IMR-90 (cell line): Measurements from ENCODE around the gene THY1.

Experiments used
- CTCF ChIP-seq: conservative IDR thresholded peaks from 2 replicates; pipeline ENCODE4 v1.5.1; 2012; ENCODE audit warnings: mild to moderate bottlenecking, low read depth, low read length, improper control_type of control experiment
- USF2 ChIP-seq: fragments of 150-350 bp; IDR thresholded peaks from 2 replicates; pipeline ENCODE4 v1.6.1; 2017; ENCODE audit warnings: mild to moderate bottlenecking, antibody characterized with exemption, low read length, low read depth

- TF ChIP-seq CTCF (no peak), USF2 (no peak)
These were observed 15.6 kb upstream of the THY1 start for GRCh38 chr11:119438599-119438998.
